WI38 (cell line): Measurements from ENCODE around the gene C1QTNF3.

ENCODE experiments used
- H3K4me3 ChIP-seq: 2 replicates; pipeline ENCODE4 v1.5.1; 2011; ENCODE audit warnings: low read depth, mild to moderate bottlenecking, control low read depth, low read length
- CTCF ChIP-seq: IDR thresholded peaks from 2 replicates; pipeline ENCODE4 v1.5.1; 2012; ENCODE audit warnings: low read depth, mild to moderate bottlenecking, control low read depth, low read length

C1QTNF3 gene

DNA sequence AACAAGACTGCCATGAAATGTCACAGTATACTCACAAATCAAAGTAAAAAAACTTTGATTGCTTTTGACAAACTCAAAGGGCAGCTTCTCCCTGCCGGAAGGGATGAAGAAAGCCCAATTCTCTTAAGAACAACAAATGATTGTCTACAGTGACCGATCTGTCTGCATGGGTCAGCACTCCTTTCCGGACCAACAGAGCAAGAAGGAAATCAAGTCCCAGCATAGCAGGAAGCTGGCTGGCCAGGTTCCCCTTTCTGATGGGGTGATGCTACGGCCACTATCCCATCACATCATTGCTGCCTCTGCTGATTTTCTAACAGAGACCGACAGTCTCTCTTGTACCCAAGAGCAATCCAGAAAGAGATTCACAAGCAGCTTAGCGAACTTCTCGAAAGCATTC, 692 bp downstream of the C1QTNF3 start:
- TF ChIP-seq CTCF: no peak
- H3K4me3 ChIP-seq: no peak overlapping the region

GRCh38 chr5:34041247-34041972, 1.6 kb downstream of the C1QTNF3 start:
- H3K4me3 ChIP-seq: no peak overlapping the region
- no peak for TF ChIP-seq CTCF

- TF ChIP-seq CTCF: no peak
- no peak overlapping the region for H3K4me3 ChIP-seq
Measured at GRCh38 chr5:34040472-34040871, 2.5 kb downstream of the C1QTNF3 start.

GRCh38 chr5:34039398-34040157, 3.4 kb downstream of the C1QTNF3 start:
- H3K4me3 ChIP-seq: no peak overlapping the region
- no peak for TF ChIP-seq CTCF

- TF ChIP-seq CTCF: no peak
- no peak overlapping the region for H3K4me3 ChIP-seq
Measured at GRCh38 chr5:34038838-34039237, 4.2 kb downstream of the C1QTNF3 start.

GRCh38 chr5:34038390-34038789, 4.6 kb downstream of the C1QTNF3 start:
- H3K4me3 ChIP-seq: no peak overlapping the region
- no peak for TF ChIP-seq CTCF

- no peak overlapping the region for H3K4me3 ChIP-seq
- TF ChIP-seq CTCF: no peak
Measured at GRCh38 chr5:34037726-34038125, 5.3 kb downstream of the C1QTNF3 start.
